ENCODE results near the gene PITPNC1.
"Not testable (repeated sequence)": the region's sequence is repeated elsewhere in the genome, so short reads cannot be mapped to it uniquely, and the experiment has no call there.

DNA sequence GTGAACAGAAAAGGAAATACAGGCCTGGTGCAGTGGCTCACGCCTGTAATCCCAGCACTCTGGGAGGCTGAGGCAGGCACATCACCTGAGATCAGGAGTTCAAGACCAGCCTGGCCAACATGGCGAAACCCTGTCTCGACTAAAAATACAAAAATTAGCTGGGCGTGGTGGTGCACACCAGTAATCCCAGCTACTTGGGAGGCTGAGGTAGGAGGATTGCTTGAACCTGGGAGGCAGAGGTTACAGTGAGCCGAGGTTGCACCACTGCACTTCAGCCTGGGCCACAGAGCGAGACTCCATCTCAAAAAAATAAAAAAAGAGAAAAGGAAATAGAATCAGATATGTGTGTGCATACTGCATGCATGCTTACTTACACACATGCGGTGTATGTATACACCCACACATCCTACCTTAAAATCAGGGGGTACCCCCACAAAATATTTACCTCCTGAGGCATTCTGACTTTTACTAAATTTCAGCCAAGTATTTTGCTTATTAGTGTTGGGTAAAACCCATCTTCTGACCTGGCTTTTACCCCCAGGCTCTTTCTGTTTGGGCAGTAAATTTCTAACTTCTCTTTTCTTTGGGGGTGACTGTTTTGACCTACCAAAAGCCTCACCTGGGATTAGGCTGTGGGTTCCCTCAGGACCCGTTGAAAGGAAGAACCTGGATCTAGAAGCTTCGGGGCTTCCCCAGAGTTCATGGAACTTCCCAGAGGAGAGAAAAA lies 201.8 kb downstream of the PITPNC1 start:
- TF ChIP-seq POLR2A (IDR thresholded peaks at IDR 0.05) = not testable (repeated sequence)
- TF ChIP-seq, protein P1, sequence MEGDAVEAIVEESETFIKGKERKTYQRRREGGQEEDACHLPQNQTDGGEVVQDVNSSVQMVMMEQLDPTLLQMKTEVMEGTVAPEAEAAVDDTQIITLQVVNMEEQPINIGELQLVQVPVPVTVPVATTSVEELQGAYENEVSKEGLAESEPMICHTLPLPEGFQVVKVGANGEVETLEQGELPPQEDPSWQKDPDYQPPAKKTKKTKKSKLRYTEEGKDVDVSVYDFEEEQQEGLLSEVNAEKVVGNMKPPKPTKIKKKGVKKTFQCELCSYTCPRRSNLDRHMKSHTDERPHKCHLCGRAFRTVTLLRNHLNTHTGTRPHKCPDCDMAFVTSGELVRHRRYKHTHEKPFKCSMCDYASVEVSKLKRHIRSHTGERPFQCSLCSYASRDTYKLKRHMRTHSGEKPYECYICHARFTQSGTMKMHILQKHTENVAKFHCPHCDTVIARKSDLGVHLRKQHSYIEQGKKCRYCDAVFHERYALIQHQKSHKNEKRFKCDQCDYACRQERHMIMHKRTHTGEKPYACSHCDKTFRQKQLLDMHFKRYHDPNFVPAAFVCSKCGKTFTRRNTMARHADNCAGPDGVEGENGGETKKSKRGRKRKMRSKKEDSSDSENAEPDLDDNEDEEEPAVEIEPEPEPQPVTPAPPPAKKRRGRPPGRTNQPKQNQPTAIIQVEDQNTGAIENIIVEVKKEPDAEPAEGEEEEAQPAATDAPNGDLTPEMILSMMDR (IDR thresholded peaks at IDR 0.05) = not testable (repeated sequence)
